Stomach (tissue), 9 donors: Measurements from ENCODE around the gene PITPNC1. TPM values are rescaled to one million over a fixed set of nuclear protein-coding genes. Genes with fewer than 3 reads are reported as not detected.
"Not testable (repeated sequence)": the region's sequence is repeated elsewhere in the genome, so short reads cannot be mapped to it uniquely, and the experiment has no call there.

Experiments used
- DNase-seq, 2 donors: peaks; one replicate each; pipeline versions ENCODE4 v3.0.0 to v3.0.0-alpha.2; 2013 to 2019
- H3K27ac ChIP-seq, 5 donors: fragments of 200-600 bp in 4 of 5; sonication (generic) in 4 of 5; one replicate each; pipeline ENCODE4 v1.5.1; 2013 to 2019; ENCODE audit warnings: mild to moderate bottlenecking in 1 of 5, moderate library complexity in 1 of 5
- H3K27me3 ChIP-seq, 3 donors: fragments of 200-600 bp; sonication (generic); one replicate each; pipeline ENCODE4 v1.5.1; 2017 to 2019; ENCODE audit warnings: mixed run types in 1 of 3
- H3K36me3 ChIP-seq, 4 donors: fragments of 200-600 bp; sonication (generic); 1 replicate in 3 of 4; 2 replicates in 1 of 4; pipeline ENCODE4 v1.5.1; 2016 to 2019
- H3K4me1 ChIP-seq, 4 donors: fragments of 200-600 bp; sonication (generic); one replicate each; pipeline ENCODE4 v1.5.1; 2016 to 2019
- H3K4me3 ChIP-seq, 4 donors: fragments of 200-600 bp; sonication (generic) in 3 of 4; one replicate each; pipeline ENCODE4 v1.5.1; 2016 to 2019; ENCODE audit warnings: mild to moderate bottlenecking in 1 of 4
- H3K9me3 ChIP-seq, 4 donors: fragments of 200-600 bp; sonication (generic); one replicate each; pipeline ENCODE4 v1.5.1; 2016 to 2019
- CTCF ChIP-seq, 7 experiments: fragments of 450-650 bp in 4 of 7; fragments of 200-600 bp in 3 of 7; sonication (generic) in 3 of 7; IDR thresholded peaks; one replicate each; pipeline ENCODE4 v1.5.1; 2016 to 2019; ENCODE audit warnings: antibody characterized with exemption in 7 of 7, control low read depth in 2 of 7, mild to moderate bottlenecking in 1 of 7
- EP300 ChIP-seq: sonication (generic); formaldehyde crosslinking; IDR thresholded peaks from one replicate; pipeline ENCODE4 v1.6.1; 2017; ENCODE audit warnings: antibody characterized with exemption
- POLR2A ChIP-seq, 4 donors: fragments of 450-650 bp; IDR thresholded peaks; one replicate each; pipeline ENCODE4 v1.6.1; 2016; ENCODE audit warnings: antibody characterized with exemption in 4 of 4, control low read depth in 2 of 4, mild to moderate bottlenecking in 1 of 4, moderate library complexity in 1 of 4
- POLR2AphosphoS5 ChIP-seq, 3 donors: sonication (generic); formaldehyde crosslinking; IDR thresholded peaks; one replicate each; pipeline ENCODE4 v1.6.1; 2016; ENCODE audit warnings: antibody characterized with exemption in 3 of 3
- WGBS, 5 donors: extraction: QIAGEN DNeasy Blood & Tissue Kit in 3 of 5; methylation state at CpG; one replicate each; pipeline versions ENCODE4 v1.1.5 to v1.1.7; 2013 to 2018; 5-methylcytosine and 5-hydroxymethylcytosine counted together
- intact Hi-C: fragments of 100-400 bp; cut with DNase I; formaldehyde crosslinking; loops from one replicate; pipeline ENCODE4 v1.15.1; 2023; ENCODE audit warnings: low total_unique reads
- polyA plus RNA-seq, 3 donors: library from polyadenylated mRNA; stranded (reverse); fragments of 200-250 nt; gene quantifications; one replicate each; pipeline ENCODE4 v1.2.3, GENCODE V29; 2013
- total RNA-seq, 5 donors: library from RNA; depleted of rRNA; stranded (reverse); fragments of >200 nt; gene quantifications; one replicate each; pipeline versions ENCODE4 v1.1.0 to v1.2.3, GENCODE V29; 2014 to 2016
- donor health status: healthy with polysubstance abuse.
- donor health status: Bipolar disorder and iron deficiency.
- donor health status: healthy.

Gene PITPNC1
- total and polyA plus RNA-seq, 8 donors = 2.3 to 25.3 (median 14.4) TPM

- 89 to 92% (median 91%) methylated on average over 4 of the region's 4 CpGs for WGBS, 5 donors
- no peak for TF ChIP-seq POLR2A (IDR thresholded peaks at IDR 0.05)
- TF ChIP-seq CTCF (IDR thresholded peaks at IDR 0.05) = no peak
- TF ChIP-seq EP300 = no peak
- TF ChIP-seq POLR2AphosphoS5 (IDR thresholded peaks at IDR 0.05) = no peak
- intact Hi-C loops = no loop called here
- no peaks in the 10 kb centered on the region for H3K4me1 ChIP-seq
- DNase-seq = no peak
- H3K36me3 ChIP-seq = peaks cover 65 to 100% (median 97%) of the 10 kb centered on the region in 4 donors
- no peak overlapping the region for H3K4me3 ChIP-seq
- no peaks in the 10 kb centered on the region for H3K9me3 ChIP-seq
- H3K27me3 ChIP-seq = no peaks in the 10 kb centered on the region
- H3K27ac ChIP-seq = no peak overlapping the region
Observed at GRCh38 chr17:67725807-67726206, 348.7 kb downstream of the PITPNC1 start.

- intact Hi-C loops, H3K27ac ChIP-seq, H3K4me3 ChIP-seq, DNase-seq, H3K9me3 ChIP-seq, H3K4me1 ChIP-seq, H3K27me3 ChIP-seq: not testable (repeated sequence)
- 89 to 95% (median 92%) methylated on average over 15 of the region's 15 CpGs for WGBS, 5 donors
- peaks cover 62 to 97% (median 95%) of the 10 kb centered on the region in 4 donors for H3K36me3 ChIP-seq
Observed at GRCh38 chr17:67727152-67728039, 350.3 kb downstream of the PITPNC1 start.

- Histone ChIP-seq H3K4me3 (no peak overlapping the region), H3K9me3 (peaks cover 0 to 3% (median 0%) of the 10 kb centered on the region in 4 donors), H3K36me3 (peaks cover 57 to 98% (median 97%) of the 10 kb centered on the region in 4 donors), H3K27ac (no peak overlapping the region), H3K4me1 (no peaks in the 10 kb centered on the region), H3K27me3 (no peaks in the 10 kb centered on the region)
- intact Hi-C loops = no loop called here
- whole genome bisulfite sequencing, 5 donors = 89 to 99% (median 97%) methylated on average over 6 of the region's 6 CpGs
- TF ChIP-seq POLR2A (IDR thresholded peaks at IDR 0.05) (no peak), POLR2AphosphoS5 (IDR thresholded peaks at IDR 0.05) (no peak), CTCF (IDR thresholded peaks at IDR 0.05) (no peak), EP300 (no peak)
- no peak for DNase-seq
Observed at GRCh38 chr17:67729903-67730302, 352.8 kb downstream of the PITPNC1 start.

DNA sequence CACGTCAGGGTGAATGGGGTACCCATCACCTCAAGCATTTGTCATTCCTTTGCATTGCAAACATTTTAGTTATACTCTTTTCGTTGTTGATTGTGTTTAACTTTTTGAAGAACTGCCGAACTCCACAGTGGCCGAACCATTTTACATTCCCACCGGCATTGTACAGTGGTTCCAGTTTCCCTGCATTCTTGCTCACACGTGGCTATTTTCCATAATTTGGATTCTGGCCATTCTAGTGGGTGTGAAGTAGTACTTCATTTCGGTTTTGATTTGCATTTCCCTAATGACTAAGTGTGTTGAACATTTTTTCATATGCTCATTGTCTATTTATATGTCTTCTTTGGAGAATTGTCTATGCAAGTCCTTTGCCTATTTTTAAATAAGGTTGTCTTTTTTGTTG lies 353.6 kb downstream of the PITPNC1 start:
- H3K27ac ChIP-seq = no peak overlapping the region
- no peak overlapping the region for H3K4me3 ChIP-seq
- peaks cover 53 to 98% (median 94%) of the 10 kb centered on the region in 4 donors for H3K36me3 ChIP-seq
- intact Hi-C loops = no loop called here
- no peak for TF ChIP-seq POLR2A (IDR thresholded peaks at IDR 0.05)
- no peak for TF ChIP-seq POLR2AphosphoS5 (IDR thresholded peaks at IDR 0.05)
- no peak for TF ChIP-seq EP300
- TF ChIP-seq CTCF (IDR thresholded peaks at IDR 0.05) = no peak
- DNase-seq = no peak
- H3K9me3 ChIP-seq = peaks cover 0 to 3% (median 0%) of the 10 kb centered on the region in 4 donors
- no peaks in the 10 kb centered on the region for H3K4me1 ChIP-seq
- WGBS, 5 donors = 76 to 87% (median 82%) methylated on average over 7 of the region's 7 CpGs
- H3K27me3 ChIP-seq = no peaks in the 10 kb centered on the region

GRCh38 chr17:67733449-67733848 lies 356.4 kb downstream of the PITPNC1 start:
- TF ChIP-seq CTCF (IDR thresholded peaks at IDR 0.05) (no peak), POLR2AphosphoS5 (IDR thresholded peaks at IDR 0.05) (no peak), EP300 (no peak), POLR2A (IDR thresholded peaks at IDR 0.05) (no peak)
- Histone ChIP-seq H3K4me1 (no peaks in the 10 kb centered on the region), H3K9me3 (peaks cover 0 to 3% (median 0%) of the 10 kb centered on the region in 4 donors), H3K27me3 (no peaks in the 10 kb centered on the region), H3K4me3 (no peak overlapping the region), H3K36me3 (peaks cover 66 to 98% (median 94%) of the 10 kb centered on the region in 4 donors), H3K27ac (no peak overlapping the region)
- DNase-seq = no peak
- intact Hi-C loops = no loop called here
- WGBS, 5 donors = 70 to 76% (median 74%) methylated on average over 2 of the region's 2 CpGs
